Neural progenitor cell (in vitro differentiated cells): Measurements from ENCODE around the gene NLRP6. TPM values are rescaled to one million over a fixed set of nuclear protein-coding genes. Genes with fewer than 3 reads are reported as not detected.

Experiments
- DNase-seq: peaks from one replicate; pipeline ENCODE4 v3.0.0-alpha.2; 2016; ENCODE audit warnings: low spot score
- H2AFZ ChIP-seq: fragments of 200-600 bp; sonication (generic); replicated peaks from 2 replicates; pipeline ENCODE4 v1.6.1; 2016; ENCODE audit warnings: antibody characterized with exemption
- H3F3A ChIP-seq: fragments of 200-600 bp; sonication (generic); 2 replicates; pipeline ENCODE4 v1.6.1; 2016; ENCODE audit warnings: antibody characterized with exemption, low read depth
- H3K27ac ChIP-seq: fragments of 200-600 bp; sonication (generic); 2 replicates; pipeline ENCODE4 v1.5.1; 2016; ENCODE audit warnings: mild to moderate bottlenecking
- H3K27me3 ChIP-seq: fragments of 200-600 bp; sonication (generic); 2 replicates; pipeline ENCODE4 v1.6.1; 2016; ENCODE audit warnings: mild to moderate bottlenecking, moderate library complexity
- H3K36me3 ChIP-seq: fragments of 200-600 bp; sonication (generic); 2 replicates; pipeline ENCODE4 v1.5.1; 2016
- H3K4me1 ChIP-seq: fragments of 200-600 bp; sonication (generic); 2 replicates; pipeline ENCODE4 v1.6.1; 2016; ENCODE audit warnings: mixed run types
- H3K4me2 ChIP-seq: fragments of 200-600 bp; sonication (generic); 2 replicates; pipeline ENCODE4 v1.6.1; 2016
- H3K4me3 ChIP-seq: fragments of 200-600 bp; sonication (generic); 2 replicates; pipeline ENCODE4 v1.5.1; 2016
- H3K79me2 ChIP-seq: fragments of 200-600 bp; sonication (generic); 2 replicates; pipeline ENCODE4 v1.6.1; 2016; ENCODE audit warnings: low read depth
- H3K9ac ChIP-seq: fragments of 200-600 bp; sonication (generic); 2 replicates; pipeline ENCODE4 v1.6.1; 2016
- H3K9me3 ChIP-seq: fragments of 200-600 bp; sonication (generic); 2 replicates; pipeline ENCODE4 v1.5.1; 2016; ENCODE audit warnings: low read depth
- H4K20me1 ChIP-seq: fragments of 200-600 bp; sonication (generic); 2 replicates; pipeline ENCODE4 v1.6.1; 2016; ENCODE audit warnings: low read depth
- H3K27ac Mint-ChIP-seq: 3 replicates; pipeline ENCODE4 v1.8.0; 2021; ENCODE audit warnings: mixed read lengths
- H3K27me3 Mint-ChIP-seq: 2 replicates; pipeline ENCODE4 v1.8.0; 2022; ENCODE audit warnings: low read depth, mild to moderate bottlenecking, inconsistent platforms, moderate library complexity, mixed read lengths; ENCODE audit not compliant: insufficient read depth
- H3K36me3 Mint-ChIP-seq: 3 replicates; pipeline ENCODE4 v1.8.0; 2021; ENCODE audit warnings: mixed read lengths
- H3K4me1 Mint-ChIP-seq: 3 replicates; pipeline ENCODE4 v1.8.0; 2021; ENCODE audit warnings: mixed read lengths
- H3K4me3 Mint-ChIP-seq: 3 replicates; pipeline ENCODE4 v1.8.0; 2021; ENCODE audit warnings: mild to moderate bottlenecking, moderate library complexity, mixed read lengths
- H3K9me3 Mint-ChIP-seq: 3 replicates; pipeline ENCODE4 v1.8.0; 2020; ENCODE audit warnings: mixed read lengths
- EZH2 ChIP-seq: fragments of 200-600 bp; sonication (generic); IDR thresholded peaks from 2 replicates; pipeline ENCODE4 v1.6.1; 2017; ENCODE audit warnings: antibody characterized with exemption, mild to moderate bottlenecking, moderate library complexity
- EZH2phosphoT487 ChIP-seq: fragments of 200-600 bp; sonication (generic); IDR thresholded peaks from 2 replicates; pipeline ENCODE4 v1.6.1; 2017; ENCODE audit warnings: antibody characterized with exemption
- total RNA-seq: library from RNA; depleted of rRNA; stranded (reverse); fragments of >200 nt; gene quantifications from 2 replicates; pipeline ENCODE4 v1.2.3, GENCODE V29; 2015; ENCODE audit warnings: low replicate concordance
- TF ChIP-seq, protein P1 (sequence below): fragments of 200-600 bp; sonication (generic); IDR thresholded peaks from 2 replicates; pipeline ENCODE4 v1.5.1; 2017; ENCODE audit warnings: antibody characterized with exemption, mild to moderate bottlenecking

NLRP6 gene
- total RNA-seq, 1 donor from 2014 or later: not detected

DNA sequence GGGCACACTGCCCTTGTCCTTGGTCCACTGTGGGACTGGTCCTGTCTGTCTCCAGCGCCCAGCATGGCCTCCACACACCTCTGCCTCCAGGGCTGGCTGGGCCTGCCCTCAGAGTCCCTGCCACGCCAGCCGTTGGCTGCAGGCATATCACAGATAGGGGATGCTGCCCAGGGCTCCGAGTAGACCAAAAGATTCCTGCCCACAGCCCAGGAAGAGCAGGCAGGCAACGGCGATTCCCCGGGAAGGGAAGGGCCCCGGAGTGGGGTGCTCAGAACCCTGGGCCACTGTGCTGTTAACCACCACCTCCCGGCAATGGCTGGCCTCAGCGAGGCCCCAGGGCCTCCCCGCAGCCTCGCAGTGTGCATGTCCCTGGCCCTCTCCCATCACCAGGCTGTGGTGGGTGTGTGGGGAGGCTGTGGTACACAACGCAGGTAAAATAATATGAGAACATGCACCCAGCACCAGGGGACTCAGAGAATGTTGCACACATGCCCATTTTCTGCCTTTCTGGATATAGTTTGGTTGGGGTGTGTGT is 18.9 kb downstream of the NLRP6 start:
- no peaks in the 10 kb centered on the region for H3K9me3 ChIP-seq
- H3K4me3 Mint-ChIP-seq: no peak overlapping the region
- H3K36me3 ChIP-seq: no peaks in the 10 kb centered on the region
- H3F3A ChIP-seq: peaks cover 6% of the 10 kb centered on the region
- no peak for DNase-seq
- H3K27ac ChIP-seq: no peak overlapping the region
- H3K27me3 ChIP-seq: no peaks in the 10 kb centered on the region
- no peaks in the 10 kb centered on the region for H4K20me1 ChIP-seq
- peaks cover 17% of the 10 kb centered on the region for H3K4me1 Mint-ChIP-seq
- H2AFZ ChIP-seq: no peak overlapping the region
- peaks cover 4% of the 10 kb centered on the region for H3K9me3 Mint-ChIP-seq
- TF ChIP-seq, protein P1, sequence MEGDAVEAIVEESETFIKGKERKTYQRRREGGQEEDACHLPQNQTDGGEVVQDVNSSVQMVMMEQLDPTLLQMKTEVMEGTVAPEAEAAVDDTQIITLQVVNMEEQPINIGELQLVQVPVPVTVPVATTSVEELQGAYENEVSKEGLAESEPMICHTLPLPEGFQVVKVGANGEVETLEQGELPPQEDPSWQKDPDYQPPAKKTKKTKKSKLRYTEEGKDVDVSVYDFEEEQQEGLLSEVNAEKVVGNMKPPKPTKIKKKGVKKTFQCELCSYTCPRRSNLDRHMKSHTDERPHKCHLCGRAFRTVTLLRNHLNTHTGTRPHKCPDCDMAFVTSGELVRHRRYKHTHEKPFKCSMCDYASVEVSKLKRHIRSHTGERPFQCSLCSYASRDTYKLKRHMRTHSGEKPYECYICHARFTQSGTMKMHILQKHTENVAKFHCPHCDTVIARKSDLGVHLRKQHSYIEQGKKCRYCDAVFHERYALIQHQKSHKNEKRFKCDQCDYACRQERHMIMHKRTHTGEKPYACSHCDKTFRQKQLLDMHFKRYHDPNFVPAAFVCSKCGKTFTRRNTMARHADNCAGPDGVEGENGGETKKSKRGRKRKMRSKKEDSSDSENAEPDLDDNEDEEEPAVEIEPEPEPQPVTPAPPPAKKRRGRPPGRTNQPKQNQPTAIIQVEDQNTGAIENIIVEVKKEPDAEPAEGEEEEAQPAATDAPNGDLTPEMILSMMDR: no peak
- TF ChIP-seq EZH2phosphoT487 (no peak), EZH2 (no peak)
- no peak overlapping the region for H3K9ac ChIP-seq
- no peak overlapping the region for H3K4me2 ChIP-seq
- H3K79me2 ChIP-seq: no peaks in the 10 kb centered on the region
- peaks cover 3% of the 10 kb centered on the region for H3K27me3 Mint-ChIP-seq
- H3K4me3 ChIP-seq: no peak overlapping the region
- no peaks in the 10 kb centered on the region for H3K36me3 Mint-ChIP-seq
- H3K27ac Mint-ChIP-seq: peak overlapping the region; percentile 92
- H3K4me1 ChIP-seq: peaks cover 13% of the 10 kb centered on the region

DNA sequence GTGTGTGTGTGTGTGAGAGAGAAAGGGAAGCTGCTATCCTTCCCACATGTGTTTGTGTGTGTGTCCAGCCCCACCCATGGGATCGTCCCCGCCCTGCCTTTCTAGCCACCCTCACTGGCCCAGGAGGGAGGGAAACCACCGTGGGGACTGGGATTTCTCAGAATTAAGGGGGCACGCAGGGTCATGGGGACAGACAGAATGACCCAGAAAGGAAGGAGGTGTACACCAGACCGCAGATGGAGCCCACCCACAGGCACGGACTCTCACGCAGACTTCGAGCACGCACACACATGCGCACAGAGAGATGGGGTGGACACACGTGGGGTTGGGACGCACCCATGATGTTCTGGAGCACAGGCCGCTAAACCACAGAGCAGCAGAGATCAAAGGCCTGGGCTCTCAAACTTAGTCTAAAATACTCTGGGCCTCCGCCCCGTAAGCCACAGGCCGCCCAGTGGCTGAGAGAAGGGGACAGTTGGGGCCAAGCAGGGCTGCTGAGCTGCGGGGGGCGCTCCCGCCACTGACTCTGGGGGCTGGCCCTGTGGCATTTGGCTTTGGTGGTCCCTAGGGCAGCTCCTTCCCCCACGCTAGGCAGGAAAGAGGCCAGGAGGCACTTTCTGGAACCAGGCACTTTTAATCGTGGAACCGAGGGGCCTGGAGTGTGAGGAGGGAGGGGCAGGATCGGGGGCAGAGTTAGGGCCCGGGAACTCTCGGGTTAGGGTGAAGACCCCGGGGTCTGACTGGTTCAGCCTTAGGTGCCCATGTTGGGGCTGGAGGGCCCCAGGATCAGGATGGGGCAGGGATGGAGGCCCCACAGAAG is 19.6 kb downstream of the NLRP6 start:
- TF ChIP-seq EZH2: no peak
- TF ChIP-seq EZH2phosphoT487: no peak
- TF ChIP-seq, protein P1: no peak

DNA sequence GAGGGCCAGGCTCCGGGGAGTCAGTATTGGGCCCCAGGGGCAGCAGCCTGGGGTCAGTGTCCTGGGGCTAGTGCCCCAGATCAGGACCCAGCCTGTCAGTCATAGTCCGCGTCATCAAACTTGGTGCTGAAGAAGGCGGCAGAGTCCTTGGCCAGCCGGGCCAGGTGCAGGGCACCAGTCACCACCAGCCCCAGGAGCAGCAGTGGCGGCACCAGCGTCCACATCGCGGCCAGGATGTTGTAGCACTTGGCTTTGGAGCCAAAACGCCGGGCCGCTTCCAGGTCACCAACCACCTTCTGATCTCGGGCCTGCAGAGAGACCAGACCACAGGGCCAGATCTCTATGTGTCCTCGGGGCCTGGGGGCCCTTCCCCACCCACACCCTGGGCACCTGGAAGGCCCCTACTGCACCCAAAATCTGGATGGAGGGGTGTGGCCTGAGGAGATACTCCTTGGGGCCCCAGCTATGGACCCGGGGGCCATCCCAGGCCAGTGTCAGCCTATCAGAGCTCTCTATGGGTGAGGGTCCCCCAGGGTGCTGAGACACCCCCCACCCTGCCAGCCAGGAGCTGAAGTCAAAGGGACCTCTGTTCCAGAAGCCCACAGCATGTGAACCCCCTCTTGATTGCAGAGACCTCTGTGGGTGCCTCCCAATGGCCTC is 20.3 kb downstream of the NLRP6 start:
- TF ChIP-seq EZH2phosphoT487 (no peak), EZH2 (no peak)
- TF ChIP-seq, protein P1: no peak
- no peak for DNase-seq

More for the DNA sequence above, 19.6 kb downstream of the NLRP6 start:
- H3K36me3 ChIP-seq: no peaks in the 10 kb centered on the region
- H3K4me3 ChIP-seq: no peak overlapping the region
- peaks cover 6% of the 10 kb centered on the region for H3K27me3 Mint-ChIP-seq
- H4K20me1 ChIP-seq: no peaks in the 10 kb centered on the region
- no peak overlapping the region for H3K9ac ChIP-seq
- no peaks in the 10 kb centered on the region for H3K36me3 Mint-ChIP-seq
- peak overlapping the region; percentile 92 for H3K27ac Mint-ChIP-seq
- peak; percentile 24 for DNase-seq
- H3K4me1 ChIP-seq: peaks cover 13% of the 10 kb centered on the region
- no peaks in the 10 kb centered on the region for H3K79me2 ChIP-seq
- H3K27me3 ChIP-seq: no peaks in the 10 kb centered on the region
- no peak overlapping the region for H3K4me3 Mint-ChIP-seq
- no peak overlapping the region for H3K4me2 ChIP-seq
- peaks cover 9% of the 10 kb centered on the region for H3K9me3 Mint-ChIP-seq
- H3K27ac ChIP-seq: no peak overlapping the region
- no peaks in the 10 kb centered on the region for H3K9me3 ChIP-seq
- H3K4me1 Mint-ChIP-seq: peaks cover 17% of the 10 kb centered on the region
- no peak overlapping the region for H2AFZ ChIP-seq
- H3F3A ChIP-seq: peaks cover 6% of the 10 kb centered on the region

More for the DNA sequence above, 20.3 kb downstream of the NLRP6 start:
- H2AFZ ChIP-seq: no peak overlapping the region
- no peaks in the 10 kb centered on the region for H3K36me3 ChIP-seq
- Mint-ChIP-seq H3K27ac (peak overlapping the region; percentile 37), H3K9me3 (peaks cover 13% of the 10 kb centered on the region), H3K4me1 (peaks cover 17% of the 10 kb centered on the region), H3K36me3 (no peaks in the 10 kb centered on the region), H3K27me3 (peaks cover 8% of the 10 kb centered on the region), H3K4me3 (no peak overlapping the region)
- H3K27ac ChIP-seq: no peak overlapping the region
- peaks cover 13% of the 10 kb centered on the region for H3K4me1 ChIP-seq
- no peak overlapping the region for H3K9ac ChIP-seq
- H3K27me3 ChIP-seq: no peaks in the 10 kb centered on the region
- H3K4me3 ChIP-seq: no peak overlapping the region
- no peaks in the 10 kb centered on the region for H4K20me1 ChIP-seq
- no peaks in the 10 kb centered on the region for H3K9me3 ChIP-seq
- H3F3A ChIP-seq: peaks cover 8% of the 10 kb centered on the region
- no peaks in the 10 kb centered on the region for H3K79me2 ChIP-seq
- H3K4me2 ChIP-seq: no peak overlapping the region
